ENCODE measurements around the gene MAPKBP1. TPM values are rescaled to one million over a fixed set of nuclear protein-coding genes. Genes with fewer than 3 reads are reported as not detected.

Gene MAPKBP1
- total and polyA plus RNA-seq, 2 of the 8 experiments (the other 6 are each of a cell fraction or from before 2014, with no cell fraction given): 4.3 to 11.3 TPM

DNA sequence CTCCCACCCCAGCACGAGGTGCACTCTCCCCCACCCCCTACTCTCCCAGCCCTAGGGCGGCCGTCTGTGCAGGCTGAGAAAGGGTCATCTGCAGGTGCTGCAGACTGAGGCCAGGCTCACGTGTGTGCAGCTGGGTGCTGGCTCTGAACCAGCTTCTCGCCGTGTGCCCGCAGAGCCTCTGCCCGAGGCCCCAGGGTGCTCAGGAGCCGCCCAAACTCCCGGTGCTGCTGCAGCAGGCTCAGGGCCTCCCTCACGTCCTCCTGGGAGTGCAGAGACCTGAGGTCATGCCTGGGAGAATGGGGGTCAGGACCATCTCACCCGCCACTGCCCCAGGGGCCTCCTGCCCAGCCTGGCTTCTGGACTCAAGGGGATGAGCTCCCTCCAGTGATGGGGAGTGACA, 102.4 kb downstream of the MAPKBP1 start:
- CTCF ChIA-PET (ENCODE audit: partially characterized antibody): interaction anchor here (0.8 to 7.9 kb wide), 6 partner anchors 10 to 34 kb away, joined by 3 to 58 read pairs (median 5); no protein-coding TSS in a partner anchor
- WGBS, 2 experiments (ENCODE audit: extremely low coverage in 1 of 2, insufficient coverage in 1 of 2, insufficient read length in 1 of 2, insufficient replicate concordance in 2 of 2, low coverage in 1 of 2, low lambda C conversion rate in 2 of 2, missing lambda C conversion rate in 1 of 2): 91% methylated on average over 11 of the region's 12 CpGs; no CpG with 5 or more reads in 1 of the 2 experiments
- POLR2A ChIA-PET (ENCODE audit: partially characterized antibody): interaction anchor here (1.0 to 1.9 kb wide), 3 partner anchors 15 to 25 kb away, joined by 3 to 5 read pairs (median 3); no protein-coding TSS in a partner anchor
- TF ChIP-seq POLR2A (IDR thresholded peaks at IDR 0.05; ENCODE audit: control extremely low read depth in 1 of 2, low read depth in 2 of 2, low read length in 2 of 2): no peak
- no peak for TF ChIP-seq BACH1 (IDR thresholded peaks at IDR 0.05; ENCODE audit: low read length)
- no peak for TF ChIP-seq NRF1 (IDR thresholded peaks at IDR 0.05; ENCODE audit: low read depth, low read length)
- no peak for TF ChIP-seq HDAC2 (IDR thresholded peaks at IDR 0.05; ENCODE audit: borderline replicate concordance in 1 of 2, low read depth in 2 of 2, low read length in 2 of 2)
- TF ChIP-seq CREB1 (IDR thresholded peaks at IDR 0.05): no peak
- no peak for TF ChIP-seq POU5F1 (IDR thresholded peaks at IDR 0.05; ENCODE audit: low read depth, low read length)
- TF ChIP-seq TBP (IDR thresholded peaks at IDR 0.05; ENCODE audit: low read depth, low read length): no peak
- TF ChIP-seq, protein P1, sequence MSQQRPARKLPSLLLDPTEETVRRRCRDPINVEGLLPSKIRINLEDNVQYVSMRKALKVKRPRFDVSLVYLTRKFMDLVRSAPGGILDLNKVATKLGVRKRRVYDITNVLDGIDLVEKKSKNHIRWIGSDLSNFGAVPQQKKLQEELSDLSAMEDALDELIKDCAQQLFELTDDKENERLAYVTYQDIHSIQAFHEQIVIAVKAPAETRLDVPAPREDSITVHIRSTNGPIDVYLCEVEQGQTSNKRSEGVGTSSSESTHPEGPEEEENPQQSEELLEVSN (IDR thresholded peaks at IDR 0.05): no peak
- TF ChIP-seq BCL11A (IDR thresholded peaks at IDR 0.05; ENCODE audit: low read depth in 2 of 2, low read length in 2 of 2): no peak
- TF ChIP-seq BRCA1 (IDR thresholded peaks at IDR 0.05; ENCODE audit: low read depth, low read length): no peak
- TF ChIP-seq HDAC6 (IDR thresholded peaks at IDR 0.05; ENCODE audit: low read depth, low read length): no peak
- no peak for TF ChIP-seq POLR2AphosphoS5 (IDR thresholded peaks at IDR 0.05; ENCODE audit: low read depth, low read length)
- no peak for TF ChIP-seq SP4 (IDR thresholded peaks at IDR 0.05; ENCODE audit: low read length)
- no peak for TF ChIP-seq CBX8 (IDR thresholded peaks at IDR 0.05; ENCODE audit: borderline replicate concordance, low read depth, low read length)
- no peak for TF ChIP-seq MAFK (IDR thresholded peaks at IDR 0.05; ENCODE audit: low read depth, low read length)

More for the DNA sequence above, 102.4 kb downstream of the MAPKBP1 start:
- Histone ChIP-seq H3K27me3 (replicated peaks in 1 of 4; ENCODE audit: control insufficient read depth in 3 of 4, extremely low read depth in 1 of 4, insufficient read depth in 3 of 4, low read length in 3 of 4) (peaks cover 11 to 17% (median 15%) of the 10 kb centered on the region in 4 experiments), H2BK15ac (ENCODE audit: low read length) (no peak overlapping the region), H4K91ac (replicated peaks; ENCODE audit: insufficient read length, low read length) (no peak overlapping the region), H2BK12ac (ENCODE audit: low read depth, low read length) (no peak overlapping the region), H3K23ac (ENCODE audit: insufficient read length) (no peak overlapping the region), H2AK5ac (ENCODE audit: low read depth, low read length) (no peak overlapping the region), H3K9me3 (ENCODE audit: insufficient read depth in 2 of 2, low read depth in 1 of 2, low read length in 1 of 2) (no peaks in the 10 kb centered on the region), H3K79me2 (ENCODE audit: control insufficient read depth in 1 of 2, insufficient read depth in 2 of 2, low read length in 2 of 2) (no peaks in the 10 kb centered on the region), H2BK20ac (ENCODE audit: low read length) (no peak overlapping the region), H3K4ac (replicated peaks; ENCODE audit: insufficient read length, low read depth, low read length) (no peak overlapping the region), H3K4me2 (ENCODE audit: insufficient read depth in 1 of 2, low read depth in 2 of 2, low read length in 2 of 2) (no peak overlapping the region), H4K5ac (ENCODE audit: insufficient read length, low read depth, low read length) (no peak overlapping the region), H3K79me1 (ENCODE audit: low read depth, low read length) (no peaks in the 10 kb centered on the region), H2BK5ac (ENCODE audit: low read depth, low read length) (no peak overlapping the region), H3K27ac (ENCODE audit: low read depth, low read length) (no peak overlapping the region), H3K14ac (ENCODE audit: insufficient read length) (no peak overlapping the region), H3K9ac (replicated peaks in 1 of 4; ENCODE audit: extremely low read depth in 1 of 4, low read depth in 3 of 4, low read length in 3 of 4) (no peak overlapping the region), H3K4me3 (ENCODE audit: extremely low read depth in 1 of 4, insufficient read depth in 2 of 4, low read depth in 3 of 4, low read length in 4 of 4) (no peak overlapping the region), H3K18ac (ENCODE audit: extremely low read depth, low read length) (no peak overlapping the region), H3K4me1 (replicated peaks in 1 of 4; ENCODE audit: control insufficient read depth in 3 of 4, insufficient read depth in 4 of 4, low read length in 3 of 4) (peaks cover 0 to 5% (median under 1%) of the 10 kb centered on the region in 4 experiments; a peak in 3 of 7 replicates), H3K56ac (replicated peaks; ENCODE audit: insufficient read length, low read depth, low read length) (no peak overlapping the region), H3K23me2 (ENCODE audit: low read depth, low read length) (no peaks in the 10 kb centered on the region), H2BK120ac (replicated peaks; ENCODE audit: low read depth, low read length) (no peak overlapping the region), H4K8ac (ENCODE audit: extremely low read depth, insufficient read depth, low read length) (no peak overlapping the region), H4K20me1 (replicated peaks in 1 of 2; ENCODE audit: control insufficient read depth in 1 of 2, insufficient read depth in 2 of 2, low read length in 2 of 2) (peaks cover 0 to 2% of the 10 kb centered on the region in 2 experiments), H3K36me3 (ENCODE audit: control insufficient read depth in 2 of 4, insufficient read depth in 4 of 4, low read length in 3 of 4) (no peaks in the 10 kb centered on the region), H2AFZ (ENCODE audit: low read length) (no peak overlapping the region)
- DNase-seq (ENCODE audit: low read depth in 1 of 2, low spot score in 2 of 2) (no peak), FAIRE-seq (no peak)

Data from H1 (cell line).